ENCODE measurements around the gene ULBP2.

DNA sequence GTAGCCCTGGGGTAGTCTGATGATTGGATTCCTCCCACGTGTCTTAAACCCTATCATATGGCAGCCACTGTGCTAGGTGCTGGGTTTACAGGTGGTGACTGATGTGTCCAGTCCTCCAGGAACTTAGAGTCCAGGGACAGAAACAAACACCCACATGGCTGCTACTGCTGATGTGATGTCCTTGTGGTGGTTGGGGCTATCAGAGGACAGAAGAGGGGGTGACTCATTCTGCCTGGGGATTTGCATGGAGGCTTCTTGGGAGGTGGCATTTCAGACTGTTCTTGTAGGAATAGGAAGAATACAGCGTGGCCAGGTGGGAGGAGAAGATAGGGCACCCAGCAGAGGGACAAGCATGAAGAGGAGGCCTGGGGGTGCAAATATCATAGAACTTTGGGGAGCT, 28.7 kb upstream of the ULBP2 start:
- TF ChIP-seq, protein P1, sequence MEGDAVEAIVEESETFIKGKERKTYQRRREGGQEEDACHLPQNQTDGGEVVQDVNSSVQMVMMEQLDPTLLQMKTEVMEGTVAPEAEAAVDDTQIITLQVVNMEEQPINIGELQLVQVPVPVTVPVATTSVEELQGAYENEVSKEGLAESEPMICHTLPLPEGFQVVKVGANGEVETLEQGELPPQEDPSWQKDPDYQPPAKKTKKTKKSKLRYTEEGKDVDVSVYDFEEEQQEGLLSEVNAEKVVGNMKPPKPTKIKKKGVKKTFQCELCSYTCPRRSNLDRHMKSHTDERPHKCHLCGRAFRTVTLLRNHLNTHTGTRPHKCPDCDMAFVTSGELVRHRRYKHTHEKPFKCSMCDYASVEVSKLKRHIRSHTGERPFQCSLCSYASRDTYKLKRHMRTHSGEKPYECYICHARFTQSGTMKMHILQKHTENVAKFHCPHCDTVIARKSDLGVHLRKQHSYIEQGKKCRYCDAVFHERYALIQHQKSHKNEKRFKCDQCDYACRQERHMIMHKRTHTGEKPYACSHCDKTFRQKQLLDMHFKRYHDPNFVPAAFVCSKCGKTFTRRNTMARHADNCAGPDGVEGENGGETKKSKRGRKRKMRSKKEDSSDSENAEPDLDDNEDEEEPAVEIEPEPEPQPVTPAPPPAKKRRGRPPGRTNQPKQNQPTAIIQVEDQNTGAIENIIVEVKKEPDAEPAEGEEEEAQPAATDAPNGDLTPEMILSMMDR (conservative IDR thresholded peaks at IDR 0.05) = no peak
- TF ChIP-seq EZH2 (IDR thresholded peaks at IDR 0.05; ENCODE audit: low read depth) = no peak

Measured in PC-9 (cell line).